Measurements from ENCODE around the gene JARID2. TPM values are rescaled to one million over a fixed set of nuclear protein-coding genes. Genes with fewer than 3 reads are reported as not detected.

The JARID2 gene
- total and polyA plus RNA-seq, 10 of the 15 experiments (the other 5 are each of a cell fraction or from before 2014, with no cell fraction given): 4.2 to 21.6 (median 11.7) TPM

GRCh38 chr6:15408008-15408407 lies 162.1 kb downstream of the JARID2 start:
- DNase-seq (ENCODE audit: low read depth, low spot score) (no peak), FAIRE-seq (no peak), ATAC-seq (no peak)
- in situ Hi-C loops (cut with MboI): no loop called here
- Histone ChIP-seq H3K4me2 (ENCODE audit: control insufficient read depth, insufficient read depth) (no peak overlapping the region), H3K27ac (ENCODE audit: control insufficient read depth, insufficient read depth) (peak overlapping the region; percentile 4), H3K79me2 (ENCODE audit: control insufficient read depth, insufficient read depth, low read length) (peaks cover 86% of the 10 kb centered on the region), H3K27me3 (replicated peaks in 1 of 2; ENCODE audit: control insufficient read depth in 2 of 2, insufficient read depth in 2 of 2, low read length in 1 of 2) (no peaks in the 10 kb centered on the region), H3K36me3 (ENCODE audit: control insufficient read depth in 2 of 2, insufficient read depth in 2 of 2, low read length in 1 of 2) (peaks cover 0 to 2% of the 10 kb centered on the region in 2 experiments; a peak in 2 of 4 replicates), H3K9me3 (replicated peaks; ENCODE audit: control insufficient read depth, insufficient read depth, low read length) (no peaks in the 10 kb centered on the region), H4K20me1 (ENCODE audit: control insufficient read depth, insufficient read depth) (peaks cover 5% of the 10 kb centered on the region), H2AFZ (ENCODE audit: control insufficient read depth, low read depth, low read length) (no peak overlapping the region), H3K9ac (ENCODE audit: control insufficient read depth, insufficient read depth, low read length) (no peak overlapping the region), H3K4me3 (no peak overlapping the region), H3K4me1 (ENCODE audit: control insufficient read depth, insufficient read depth, low read length) (peaks cover 38% of the 10 kb centered on the region)
- intact Hi-C loops (cut with micrococcal nuclease; ENCODE audit: unreplicated experiment): no loop called here
- CTCF ChIA-PET: interaction anchor here (0.6 to 1.3 kb wide), 4 partner anchors 14 to 685 kb away, joined by 3 read pairs; no protein-coding TSS in a partner anchor
- WGBS (ENCODE audit: insufficient coverage, insufficient replicate concordance, low lambda C conversion rate, missing lambda C conversion rate): 97% methylated on average over 6 of the region's 6 CpGs
- BruUV-seq (replicated peaks): no TSS peak
- RAD21 ChIA-PET (ENCODE audit: unreplicated experiment): interaction anchor here (0.5 to 7.6 kb wide), 6 partner anchors 9 to 153 kb away, joined by 3 to 54 read pairs (median 3); no protein-coding TSS in a partner anchor
- POLR2A ChIA-PET: interaction anchor here (1.3 to 1.7 kb wide), 2 partner anchors 14 to 218 kb away, joined by 3 to 12 read pairs; no protein-coding TSS in a partner anchor
- TF ChIP-seq NFXL1 (IDR thresholded peaks at IDR 0.05; ENCODE audit: borderline replicate concordance): no peak
- TF ChIP-seq PML (IDR thresholded peaks at IDR 0.05; ENCODE audit: low read length): no peak
- no peak for TF ChIP-seq SUZ12 (IDR thresholded peaks at IDR 0.05; ENCODE audit: unreplicated experiment)
- TF ChIP-seq HDAC2 (IDR thresholded peaks at IDR 0.05): no peak
- no peak for TF ChIP-seq STAT3 (IDR thresholded peaks at IDR 0.05; ENCODE audit: low read depth, low read length)
- no peak for TF ChIP-seq FOS (IDR thresholded peaks at IDR 0.05; ENCODE audit: borderline replicate concordance, extremely low read depth, insufficient read length)
- TF ChIP-seq, protein P1, sequence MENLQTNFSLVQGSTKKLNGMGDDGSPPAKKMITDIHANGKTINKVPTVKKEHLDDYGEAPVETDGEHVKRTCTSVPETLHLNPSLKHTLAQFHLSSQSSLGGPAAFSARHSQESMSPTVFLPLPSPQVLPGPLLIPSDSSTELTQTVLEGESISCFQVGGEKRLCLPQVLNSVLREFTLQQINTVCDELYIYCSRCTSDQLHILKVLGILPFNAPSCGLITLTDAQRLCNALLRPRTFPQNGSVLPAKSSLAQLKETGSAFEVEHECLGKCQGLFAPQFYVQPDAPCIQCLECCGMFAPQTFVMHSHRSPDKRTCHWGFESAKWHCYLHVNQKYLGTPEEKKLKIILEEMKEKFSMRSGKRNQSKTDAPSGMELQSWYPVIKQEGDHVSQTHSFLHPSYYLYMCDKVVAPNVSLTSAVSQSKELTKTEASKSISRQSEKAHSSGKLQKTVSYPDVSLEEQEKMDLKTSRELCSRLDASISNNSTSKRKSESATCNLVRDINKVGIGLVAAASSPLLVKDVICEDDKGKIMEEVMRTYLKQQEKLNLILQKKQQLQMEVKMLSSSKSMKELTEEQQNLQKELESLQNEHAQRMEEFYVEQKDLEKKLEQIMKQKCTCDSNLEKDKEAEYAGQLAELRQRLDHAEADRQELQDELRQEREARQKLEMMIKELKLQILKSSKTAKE (IDR thresholded peaks at IDR 0.05; ENCODE audit: low read depth, poor library complexity, severe bottlenecking): no peak
- no peak for TF ChIP-seq CHD2 (IDR thresholded peaks at IDR 0.05; ENCODE audit: borderline replicate concordance, low read depth, low read length)
- no peak for TF ChIP-seq HCFC1 (IDR thresholded peaks at IDR 0.05; ENCODE audit: low read length)
- no peak for TF ChIP-seq EZH2 (IDR thresholded peaks at IDR 0.05; ENCODE audit: borderline replicate concordance, control insufficient read depth, low read depth, low read length)
- TF ChIP-seq SREBF2 (IDR thresholded peaks at IDR 0.05; ENCODE audit: low read length): no peak
- no peak for TF ChIP-seq SIX5 (IDR thresholded peaks at IDR 0.05; ENCODE audit: low read depth, low read length, severe bottlenecking)
- SMC1A ChIA-PET (ENCODE audit: uncharacterized antibody, unreplicated experiment): interaction anchor here (0.7 to 8.7 kb wide), 12 partner anchors 12 to 159 kb away, joined by 3 to 143 read pairs (median 4); no protein-coding TSS in a partner anchor
